Pancreas (tissue), 10 donors: ENCODE results near the gene AXL. TPM values are rescaled to one million over a fixed set of nuclear protein-coding genes. Genes with fewer than 3 reads are reported as not detected.

Source experiments
- ATAC-seq, 4 donors: fragments of 200-7000 bp; cut with Tn5 transposase; one replicate each; pipeline versions ENCODE4 v1.8.0 to v1.9.1; 2020; ENCODE audit warnings: mild to moderate bottlenecking in 4 of 4, moderate library complexity in 4 of 4
- DNase-seq, 6 donors: peaks; one replicate each; pipeline ENCODE4 v3.0.0-alpha.2; 2020
- FAIRE-seq: peaks from 2 replicates; lab custom pipeline; 2012; peaks lifted over from hg19 to GRCh38; lab: Jason Lieb, UNC
- H3K27ac ChIP-seq, 4 donors: fragments of 200-600 bp; sonication (generic); 1 replicate in 3 of 4; 2 replicates in 1 of 4; pipeline versions ENCODE4 v1.5.0 to v1.8.0; 2020
- H3K27me3 ChIP-seq, 4 donors: fragments of 200-600 bp; one replicate each; pipeline ENCODE4 v1.8.0; 2021
- H3K36me3 ChIP-seq, 3 donors: fragments of 200-600 bp; sonication (generic) in 1 of 3; one replicate each; pipeline versions ENCODE4 v1.5.0 to v1.8.0; 2020 to 2021
- H3K4me1 ChIP-seq, 3 donors: fragments of 200-600 bp; one replicate each; pipeline ENCODE4 v1.8.0; 2021
- H3K4me3 ChIP-seq, 4 donors: fragments of 200-600 bp; sonication (generic) in 2 of 4; one replicate each; pipeline versions ENCODE4 v1.5.0 to v1.8.0; 2020 to 2021
- H3K9me3 ChIP-seq, 4 donors: fragments of 200-600 bp; one replicate each; pipeline ENCODE4 v1.8.0; 2021
- CTCF ChIP-seq, 4 donors: fragments of 200-600 bp; sonication (generic) in 3 of 4; IDR thresholded peaks; one replicate each; pipeline versions ENCODE4 v1.5.0 to v1.8.0; 2021; ENCODE audit warnings: antibody characterized with exemption in 4 of 4
- WGBS, 2 donors: extraction: QIAGEN DNeasy Blood & Tissue Kit; methylation state at CpG; one replicate each; pipeline ENCODE4 v1.1.7; 2013; 5-methylcytosine and 5-hydroxymethylcytosine counted together
- intact Hi-C, 3 donors: fragments of 100-400 bp; cut with DNase I; formaldehyde crosslinking; loops; one replicate each; pipeline versions ENCODE4 v1.11.1 to v1.14.2; 2022
- polyA plus RNA-seq, 2 donors: library from polyadenylated mRNA; stranded (reverse); fragments of 200-250 nt; gene quantifications; one replicate each; pipeline ENCODE4 v1.2.3, GENCODE V29; 2013
- total RNA-seq, 6 donors: library from RNA; stranded (reverse); fragmentation: NEBNext Ultra II Directional in 4 of 6; extraction: Animal tissue kit (Norgen Biotek cat#: 25700) in 4 of 6; gene quantifications; one replicate each; pipeline versions ENCODE4 v1.2.1 to v1.2.4, GENCODE V29; 2021 to 2023
- donor health status: healthy with polysubstance abuse.
- donor health status: DM: no; HTN: no; CAD: no; lungs with moderate emphysema.
- donor health status: DM: no; HTN: no; CAD: no.
- donor health status: control.
- donor health status: control.
- donor health status: Bipolar disorder and iron deficiency.
- donor health status: DM: yes; HTN: yes; CAD: no.
- donor health status: DM: no; HTN: no; CAD: no.
- donor health status: DM: no; HTN: no; CAD: no.
- donor health status: DM: yes; HTN: yes; CAD: no.

The AXL gene
- total and polyA plus RNA-seq, 8 donors, result 1.2 to 16.6 (median 3.3) TPM

GRCh38 chr19:41186971-41187883 lies 31.8 kb upstream of the AXL start:
- WGBS, 2 donors, result 45 to 51% methylated on average over 8 of the region's 8 CpGs
- Histone ChIP-seq H3K27me3 (peaks cover 0 to 8% (median 0%) of the 10 kb centered on the region in 4 donors), H3K4me3 (no peak overlapping the region), H3K27ac (no peak overlapping the region), H3K9me3 (no peaks in the 10 kb centered on the region), H3K36me3 (no peaks in the 10 kb centered on the region), H3K4me1 (no peaks in the 10 kb centered on the region)
- FAIRE-seq (no peak), DNase-seq (no peak), ATAC-seq (no peak)
- TF ChIP-seq CTCF (IDR thresholded peaks at IDR 0.05), result no peak
- intact Hi-C loops, result no loop called here

- FAIRE-seq, result no peak
- no peak for TF ChIP-seq CTCF (IDR thresholded peaks at IDR 0.05)
- Histone ChIP-seq H3K4me3 (no peak overlapping the region), H3K4me1 (no peaks in the 10 kb centered on the region), H3K9me3 (no peaks in the 10 kb centered on the region), H3K36me3 (no peaks in the 10 kb centered on the region), H3K27me3 (peaks cover 0 to 8% (median 0%) of the 10 kb centered on the region in 4 donors), H3K27ac (no peak overlapping the region)
- ATAC-seq, result no peak
- 66 to 69% methylated on average over 3 of the region's 3 CpGs for WGBS, 2 donors
- no peak for DNase-seq
- intact Hi-C loops, result no loop called here
Observed at GRCh38 chr19:41187884-41188279, 31.1 kb upstream of the AXL start.

GRCh38 chr19:41189425-41190065 lies 29.5 kb upstream of the AXL start:
- 52 to 54% methylated on average over 8 of the region's 8 CpGs for WGBS, 2 donors
- intact Hi-C loops, result no loop called here
- TF ChIP-seq CTCF (IDR thresholded peaks at IDR 0.05), result no peak
- Histone ChIP-seq H3K27me3 (peaks cover 0 to 12% (median 0%) of the 10 kb centered on the region in 4 donors), H3K27ac (no peak overlapping the region), H3K4me1 (no peaks in the 10 kb centered on the region), H3K36me3 (no peaks in the 10 kb centered on the region), H3K9me3 (no peaks in the 10 kb centered on the region), H3K4me3 (no peak overlapping the region)
- FAIRE-seq, result no peak
- DNase-seq, result no peak
- no peak for ATAC-seq

GRCh38 chr19:41192574-41193429 lies 26.2 kb upstream of the AXL start, which contains the start of gene CYP2S1:
Gene CYP2S1, plus strand, starts transcription at chr19:41193219. Its CDS starts 46 bp downstream, at chr19:41193265.
- intact Hi-C loops, result no loop called here
- Histone ChIP-seq H3K36me3 (no peaks in the 10 kb centered on the region), H3K4me3 (peak within 1 kb of the TSS in 1 of 4 donors; percentile 30), H3K27me3 (peaks cover 0 to 12% (median 0%) of the 10 kb centered on the region in 4 donors), H3K9me3 (no peaks in the 10 kb centered on the region), H3K4me1 (no peaks in the 10 kb centered on the region), H3K27ac (no peak within 1 kb of the TSS)
- no peak for TF ChIP-seq CTCF (IDR thresholded peaks at IDR 0.05)
- peak; percentile 40 to 86 (median 66) for ATAC-seq
- 2% methylated on average over 48 to 58 of the region's 58 CpGs for WGBS, 2 donors
- FAIRE-seq, result no peak
- DNase-seq, result peak in 2 of 6 donors; percentile 27 to 68
